ENCODE measurements around the gene CACNA2D3.

DNA sequence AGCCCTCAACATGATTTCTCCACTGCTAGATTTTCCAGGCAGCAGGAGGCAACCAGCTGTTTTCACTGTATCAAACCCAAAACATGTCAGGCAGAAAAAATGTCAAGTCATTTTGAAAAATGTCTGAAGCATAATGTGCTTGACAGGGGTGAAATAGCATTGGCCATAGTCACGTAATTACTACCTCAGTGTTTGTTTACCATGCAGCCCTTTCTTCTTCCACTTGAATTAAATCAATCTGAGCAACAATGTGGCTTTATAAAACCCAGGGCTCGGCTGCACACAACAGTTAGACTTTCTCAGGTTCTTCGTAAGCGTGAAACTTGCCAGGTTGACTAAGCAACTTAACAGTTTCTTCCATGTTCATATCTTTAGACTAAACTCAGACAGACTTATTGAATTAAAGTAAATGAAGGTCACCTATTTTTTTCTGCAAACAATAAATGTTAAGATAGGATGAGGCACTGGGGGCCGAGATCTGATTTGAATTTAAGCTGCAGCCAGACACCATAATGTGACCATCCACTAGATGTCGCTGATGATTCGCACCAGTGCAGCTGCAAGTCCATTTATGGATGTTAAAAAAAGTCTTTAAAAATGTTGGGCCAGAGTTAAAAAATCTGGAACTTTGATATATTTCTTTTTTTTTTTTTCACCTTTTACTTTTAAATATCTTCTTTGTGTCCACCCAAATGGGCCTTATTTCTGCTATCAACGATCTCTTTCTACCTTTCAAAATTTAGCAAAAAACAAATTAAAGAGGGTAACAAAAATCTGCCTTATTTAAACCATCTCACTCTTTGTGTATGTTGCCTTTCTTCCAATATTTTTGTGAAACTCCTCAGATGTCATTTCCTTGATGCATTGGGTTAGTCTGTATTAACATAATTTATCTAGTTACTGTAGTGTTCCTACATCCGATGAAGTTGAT lies 305.9 kb downstream of the CACNA2D3 start:
- TF ChIP-seq, protein P1, sequence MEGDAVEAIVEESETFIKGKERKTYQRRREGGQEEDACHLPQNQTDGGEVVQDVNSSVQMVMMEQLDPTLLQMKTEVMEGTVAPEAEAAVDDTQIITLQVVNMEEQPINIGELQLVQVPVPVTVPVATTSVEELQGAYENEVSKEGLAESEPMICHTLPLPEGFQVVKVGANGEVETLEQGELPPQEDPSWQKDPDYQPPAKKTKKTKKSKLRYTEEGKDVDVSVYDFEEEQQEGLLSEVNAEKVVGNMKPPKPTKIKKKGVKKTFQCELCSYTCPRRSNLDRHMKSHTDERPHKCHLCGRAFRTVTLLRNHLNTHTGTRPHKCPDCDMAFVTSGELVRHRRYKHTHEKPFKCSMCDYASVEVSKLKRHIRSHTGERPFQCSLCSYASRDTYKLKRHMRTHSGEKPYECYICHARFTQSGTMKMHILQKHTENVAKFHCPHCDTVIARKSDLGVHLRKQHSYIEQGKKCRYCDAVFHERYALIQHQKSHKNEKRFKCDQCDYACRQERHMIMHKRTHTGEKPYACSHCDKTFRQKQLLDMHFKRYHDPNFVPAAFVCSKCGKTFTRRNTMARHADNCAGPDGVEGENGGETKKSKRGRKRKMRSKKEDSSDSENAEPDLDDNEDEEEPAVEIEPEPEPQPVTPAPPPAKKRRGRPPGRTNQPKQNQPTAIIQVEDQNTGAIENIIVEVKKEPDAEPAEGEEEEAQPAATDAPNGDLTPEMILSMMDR (IDR thresholded peaks at IDR 0.05; ENCODE audit: poor library complexity, severe bottlenecking) = peak; percentile 93
- peak; percentile 94 for TF ChIP-seq RAD21 (conservative IDR thresholded peaks at IDR 0.05)
- TF ChIP-seq EZH2 (IDR thresholded peaks at IDR 0.05; ENCODE audit: borderline replicate concordance, insufficient read depth, low read length, poor library complexity, severe bottlenecking) = no peak
- no peak for TF ChIP-seq EP300 (conservative IDR thresholded peaks at IDR 0.05; ENCODE audit: poor library complexity, severe bottlenecking)
- TF ChIP-seq TAF1 (IDR thresholded peaks at IDR 0.05; ENCODE audit: low read depth) = no peak

Data from neural cell (in vitro differentiated cells).